Measurements from ENCODE around the gene MTOR. TPM values are rescaled to one million over a fixed set of nuclear protein-coding genes. Genes with fewer than 3 reads are reported as not detected.
"Not testable (repeated sequence)": the region's sequence is repeated elsewhere in the genome, so short reads cannot be mapped to it uniquely, and the experiment has no call there.

MTOR gene
- total RNA-seq, 4 donors from 2014 or later: 22.9 to 51.5 (median 40.3) TPM

- Histone ChIP-seq H3K9me3 (no peaks in the 10 kb centered on the region), H3K4me1 (peaks cover 0 to 4% of the 10 kb centered on the region in 2 donors), H3K4me3 (peak overlapping the region; percentile 86 to 88), H3K36me3 (no peaks in the 10 kb centered on the region), H3K27ac (peak overlapping the region; percentile 71 to 72), H3K27me3 (no peaks in the 10 kb centered on the region)
- DNase-seq: peak in 1 of 2 donors; percentile 17
- TF ChIP-seq POLR2A (IDR thresholded peaks at IDR 0.05) (no peak), CTCF (IDR thresholded peaks at IDR 0.05) (no peak)
- intact Hi-C loops (cut with DNase I; ENCODE audit: low total_unique reads): no loop called here
Observed at GRCh38 chr1:11100149-11100493, 162.2 kb downstream of the MTOR start.

GRCh38 chr1:11099310-11100148 is 162.8 kb downstream of the MTOR start, which contains the start of gene EXOSC10:
TSS of gene EXOSC10 (minus strand) at chr1:11099869. CDS start at chr1:11099831, 38 bp downstream.
- intact Hi-C loops (cut with DNase I; ENCODE audit: low total_unique reads): no loop called here
- H3K36me3 ChIP-seq: no peaks in the 10 kb centered on the region
- peaks cover 0 to 4% of the 10 kb centered on the region in 2 donors for H3K4me1 ChIP-seq
- no peaks in the 10 kb centered on the region for H3K9me3 ChIP-seq
- TF ChIP-seq CTCF (IDR thresholded peaks at IDR 0.05) (peak in 1 of 4 experiments; percentile 12), POLR2A (IDR thresholded peaks at IDR 0.05) (peak; percentile 38 to 71)
- H3K4me3 ChIP-seq: peak within 1 kb of the TSS; percentile 86 to 88
- H3K27me3 ChIP-seq: no peaks in the 10 kb centered on the region
- peak; percentile 90 to 94 for DNase-seq
- peak within 1 kb of the TSS; percentile 71 to 72 for H3K27ac ChIP-seq

- H3K4me1 ChIP-seq: peaks cover 0 to 4% of the 10 kb centered on the region in 2 donors
- H3K4me3 ChIP-seq: peak overlapping the region; percentile 86 to 88
- no peaks in the 10 kb centered on the region for H3K27me3 ChIP-seq
- TF ChIP-seq CTCF (IDR thresholded peaks at IDR 0.05) (no peak), POLR2A (IDR thresholded peaks at IDR 0.05) (no peak)
- peak overlapping the region; percentile 71 to 72 for H3K27ac ChIP-seq
- no peaks in the 10 kb centered on the region for H3K36me3 ChIP-seq
- intact Hi-C loops (cut with DNase I; ENCODE audit: low total_unique reads): no loop called here
- H3K9me3 ChIP-seq: no peaks in the 10 kb centered on the region
- DNase-seq: no peak
Observed at GRCh38 chr1:11098931-11099309, 163.4 kb downstream of the MTOR start.

- intact Hi-C loops (cut with DNase I; ENCODE audit: low total_unique reads); H3K9me3 ChIP-seq; H3K4me1 ChIP-seq; H3K4me3 ChIP-seq; DNase-seq; H3K36me3 ChIP-seq; H3K27ac ChIP-seq; H3K27me3 ChIP-seq: not testable (repeated sequence)
Observed at GRCh38 chr1:11083784-11084183, 178.6 kb downstream of the MTOR start.

- intact Hi-C loops (cut with DNase I; ENCODE audit: low total_unique reads): no loop called here
Observed at GRCh38 chr1:11080931-11081330, 181.4 kb downstream of the MTOR start.

More at GRCh38 chr1:11080931-11081330, 181.4 kb downstream of the MTOR start:
- no peaks in the 10 kb centered on the region for H3K4me1 ChIP-seq
- no peak overlapping the region for H3K27ac ChIP-seq
- TF ChIP-seq POLR2A (IDR thresholded peaks at IDR 0.05) (no peak), CTCF (IDR thresholded peaks at IDR 0.05) (no peak)
- no peaks in the 10 kb centered on the region for H3K36me3 ChIP-seq
- no peaks in the 10 kb centered on the region for H3K9me3 ChIP-seq
- no peaks in the 10 kb centered on the region for H3K27me3 ChIP-seq
- no peak overlapping the region for H3K4me3 ChIP-seq
- no peak for DNase-seq
